A549 (cell line): Measurements from ENCODE around the gene GPI. TPM values are rescaled to one million over a fixed set of nuclear protein-coding genes. Genes with fewer than 3 reads are reported as not detected.
A peak's percentile ranks its signal among the peaks of the same experiment; 100 is the strongest.

Experiments
- ATAC-seq, 2 experiments: fragments of 200-7000 bp in 1 of 2; fragments of >200 bp in 1 of 2; cut with Nextera tagmentation in 1 of 2; cut with Tn5 transposase in 1 of 2; 3 replicates each; pipeline versions ENCODE4 v1.8.0 to v1.9.1; 2018 to 2020; ENCODE audit warnings: mild to moderate bottlenecking in 1 of 2, moderate library complexity in 1 of 2
- CTCF ChIA-PET: fragments of 300-600 bp; sonication (Branson Sonifier 250); formaldehyde crosslinking; extraction: SDS; loops from one replicate; lab custom pipeline; 2021; ENCODE audit warnings: antibody characterized with exemption, inconsistent platforms; lab: Yijun Ruan, JAX
- POLR2A ChIA-PET: fragments of 350-600 bp; formaldehyde crosslinking; extraction: SDS; loops from one replicate; lab custom pipeline; 2021; ENCODE audit warnings: antibody characterized with exemption, inconsistent platforms; lab: Yijun Ruan, JAX
- DNase-seq, 2 experiments: peaks; one replicate each; pipeline versions ENCODE4 v3.0.0 to v3.0.0-alpha.2; 2011 to 2016; ENCODE audit warnings: low read depth in 1 of 2, low spot score in 1 of 2
- FAIRE-seq: peaks from 2 replicates; lab custom pipeline; 2011; peaks lifted over from hg19 to GRCh38; lab: Jason Lieb, UNC
- H3K27ac ChIP-seq, 2 experiments: fragments of >200 bp; sonication (Bioruptor Twin); formaldehyde crosslinking; 3 replicates each; pipeline ENCODE4 v1.5.1; 2016 to 2017
- H3K4me1 ChIP-seq: fragments of >200 bp; sonication (Bioruptor Twin); formaldehyde crosslinking; 3 replicates; pipeline ENCODE4 v1.6.1; 2016
- H3K4me2 ChIP-seq: fragments of >200 bp; sonication (Bioruptor Twin); formaldehyde crosslinking; 3 replicates; pipeline ENCODE4 v1.6.1; 2016
- H3K4me3 ChIP-seq: fragments of >200 bp; sonication (Bioruptor Twin); formaldehyde crosslinking; 3 replicates; pipeline ENCODE4 v1.5.1; 2016
- H3K9me3 ChIP-seq: fragments of >200 bp; sonication (Bioruptor Twin); formaldehyde crosslinking; 3 replicates; pipeline ENCODE4 v1.6.1; 2016
- ATOH8 ChIP-seq: fragments of 250-450 bp; sonication (Bioruptor Pico); IDR thresholded peaks from 2 replicates; pipeline ENCODE4 v1.5.0; 2020; ENCODE audit warnings: low read depth, mild to moderate bottlenecking, moderate library complexity
- BCL3 ChIP-seq: fragments of >200 bp; sonication (Bioruptor Twin); formaldehyde crosslinking; IDR thresholded peaks from 3 replicates; pipeline ENCODE4 v1.6.1; 2016
- CBX2 ChIP-seq: fragments of 200-600 bp; sonication (generic); IDR thresholded peaks from 2 replicates; pipeline ENCODE4 v1.6.1; 2016; ENCODE audit warnings: low read depth, mild to moderate bottlenecking, borderline replicate concordance
- CHD2 ChIP-seq: fragments of 150-350 bp; IDR thresholded peaks from 2 replicates; pipeline ENCODE4 v1.6.1; 2014; ENCODE audit warnings: low read length; ENCODE audit not compliant: partially characterized antibody
- EHF ChIP-seq: fragments of 250-450 bp; sonication (Bioruptor Pico); IDR thresholded peaks from 2 replicates; pipeline ENCODE4 v1.5.0; 2020; ENCODE audit warnings: mild to moderate bottlenecking
- FOSB ChIP-seq: fragments of 250-450 bp; sonication (Bioruptor Pico); IDR thresholded peaks from 2 replicates; pipeline ENCODE4 v1.5.0; 2020; ENCODE audit warnings: mild to moderate bottlenecking, moderate library complexity
- FOXS1 ChIP-seq: fragments of 250-450 bp; sonication (Bioruptor Pico); IDR thresholded peaks from 2 replicates; pipeline ENCODE4 v1.5.0; 2020; ENCODE audit warnings: mild to moderate bottlenecking, moderate library complexity
- HDAC2 ChIP-seq: fragments of 200-600 bp; sonication (generic); IDR thresholded peaks from 2 replicates; pipeline ENCODE4 v1.6.1; 2016
- HES2 ChIP-seq: fragments of >200 bp; sonication (Bioruptor Twin); formaldehyde crosslinking; IDR thresholded peaks from 2 replicates; pipeline ENCODE4 v1.6.1; 2016
- HOXA7 ChIP-seq: fragments of 250-450 bp; sonication (Bioruptor Pico); IDR thresholded peaks from 2 replicates; pipeline ENCODE4 v1.5.0; 2020; ENCODE audit warnings: mild to moderate bottlenecking, moderate library complexity
- HOXB13 ChIP-seq: fragments of 250-450 bp; sonication (Bioruptor Pico); IDR thresholded peaks from 2 replicates; pipeline ENCODE4 v1.5.0; 2020; ENCODE audit warnings: low read depth, mild to moderate bottlenecking, moderate library complexity
- HOXB5 ChIP-seq: fragments of 250-450 bp; sonication (Bioruptor Pico); IDR thresholded peaks from 2 replicates; pipeline ENCODE4 v1.5.0; 2020; ENCODE audit warnings: mild to moderate bottlenecking, moderate library complexity
- JUN ChIP-seq, 2 experiments: fragments of >200 bp; sonication (Bioruptor Twin); formaldehyde crosslinking; IDR thresholded peaks; 2 replicates in 1 of 2; 3 replicates in 1 of 2; pipeline ENCODE4 v1.6.1; 2016 to 2017
- KDM1A ChIP-seq: fragments of 200-600 bp; sonication (generic); IDR thresholded peaks from 2 replicates; pipeline ENCODE4 v1.6.1; 2016; ENCODE audit warnings: low read depth, mild to moderate bottlenecking
- KDM5A ChIP-seq: fragments of 200-600 bp; sonication (generic); IDR thresholded peaks from 2 replicates; pipeline ENCODE4 v1.6.1; 2016; ENCODE audit warnings: antibody characterized with exemption, mild to moderate bottlenecking
- MAFK ChIP-seq: fragments of 450-650 bp; IDR thresholded peaks from 2 replicates; pipeline ENCODE4 v1.6.1; 2014; ENCODE audit not compliant: partially characterized antibody
- MYC ChIP-seq: IDR thresholded peaks from 2 replicates; pipeline ENCODE4 v1.6.1; 2012; ENCODE audit warnings: mild to moderate bottlenecking, inconsistent platforms, low read length, improper control_type of control experiment, borderline replicate concordance
- NR3C1 ChIP-seq: fragments of >200 bp; sonication (Bioruptor Twin); formaldehyde crosslinking; IDR thresholded peaks from 3 replicates; pipeline ENCODE4 v1.6.1; 2017
- POLR2AphosphoS2 ChIP-seq: conservative IDR thresholded peaks from 2 replicates; pipeline ENCODE4 v1.6.1; 2012; ENCODE audit warnings: low read length, improper control_type of control experiment, inconsistent platforms
- RAD21 ChIP-seq, 2 experiments: fragments of >200 bp in 1 of 2; sonication (Bioruptor Twin) in 1 of 2; formaldehyde crosslinking in 1 of 2; IDR thresholded peaks in 1 of 2; conservative IDR thresholded peaks in 1 of 2; 2 replicates in 1 of 2; 3 replicates in 1 of 2; pipeline ENCODE4 v1.6.1; 2012 to 2018; ENCODE audit warnings: inconsistent platforms in 1 of 2
- TFCP2L1 ChIP-seq: fragments of 250-450 bp; sonication (Bioruptor Pico); IDR thresholded peaks from 2 replicates; pipeline ENCODE4 v1.5.0; 2021; ENCODE audit warnings: mild to moderate bottlenecking
- TP53 ChIP-seq: fragments of 250-450 bp; sonication (Bioruptor Pico); IDR thresholded peaks from 2 replicates; pipeline ENCODE4 v1.5.0; 2021; ENCODE audit warnings: mild to moderate bottlenecking, moderate library complexity
- ZC3H11A ChIP-seq: fragments of 450-650 bp; IDR thresholded peaks from 2 replicates; pipeline ENCODE4 v1.6.1; 2014; ENCODE audit warnings: antibody characterized with exemption, mild to moderate bottlenecking
- WGBS: methylation state at CpG from one replicate; pipeline ENCODE4 v1.1.6; 2017; ENCODE audit errors: missing lambda C conversion rate; 5-methylcytosine and 5-hydroxymethylcytosine counted together
- polyA plus RNA-seq, 4 experiments: library from polyadenylated mRNA; depleted of rRNA in 3 of 4; stranded (reverse); fragments of >200 nt; fragmentation: RNase III in 1 of 4; extraction: RNeasy Plus Mini Kit Qiagen cat#74134 plus additional on column Dnase treatment in 1 of 4; gene quantifications; 2 replicates in 3 of 4; 3 replicates in 1 of 4; pipeline ENCODE4 v1.2.3, GENCODE V29; 2011 to 2017

GPI gene
- polyA plus RNA-seq, 2 of the 4 experiments (the other 2 are of a cell fraction): 548 to 565 TPM

DNA sequence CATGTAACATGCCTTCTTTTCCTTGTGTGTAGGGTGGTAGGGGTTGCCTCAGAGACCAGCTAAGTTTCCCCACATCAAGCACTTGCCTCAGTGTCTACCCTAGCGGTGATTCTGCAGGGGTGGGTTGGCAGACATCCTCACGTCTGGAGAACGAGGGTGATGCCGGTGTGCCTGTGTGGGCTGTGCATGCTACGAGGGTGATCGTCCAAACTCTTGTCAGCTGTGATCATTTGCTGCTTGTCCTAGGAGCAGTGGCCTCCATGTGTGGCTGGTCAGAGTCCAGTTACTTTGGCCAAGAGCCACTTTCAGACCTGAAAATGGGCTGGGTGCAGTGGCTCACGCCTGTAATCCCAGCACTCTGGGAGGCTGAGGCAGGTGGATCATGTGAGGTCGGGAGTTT is 5.1 kb downstream of the GPI start:
- Histone ChIP-seq H3K9me3 (no peaks in the 10 kb centered on the region), H3K4me2 (no peak overlapping the region), H3K27ac (no peak overlapping the region), H3K4me1 (peaks cover 18% of the 10 kb centered on the region), H3K4me3 (no peak overlapping the region)
- WGBS: 92% methylated on average over 8 of the region's 8 CpGs
- DNase-seq (no peak), ATAC-seq (no peak), FAIRE-seq (no peak)
- TF ChIP-seq EHF (CRISPR knock-in tag) (no peak), FOSB (CRISPR knock-in tag) (no peak), FOXS1 (CRISPR knock-in tag) (no peak), NR3C1 (no peak), KDM5A (no peak), ZC3H11A (no peak), HOXB13 (CRISPR knock-in tag) (no peak), HES2 (no peak), TP53 (CRISPR knock-in tag) (no peak), BCL3 (no peak), CHD2 (no peak), KDM1A (no peak), JUN (IDR thresholded peaks at IDR 0.05) (no peak), RAD21 (conservative IDR thresholded peaks at IDR 0.05 in 1 of 2, IDR thresholded peaks at IDR 0.05 in 1 of 2) (no peak), HDAC2 (no peak), MAFK (no peak), POLR2AphosphoS2 (no peak), ATOH8 (CRISPR knock-in tag) (no peak), CBX2 (no peak)
- ChIA-PET CTCF (interaction anchor here (0.8 to 3.3 kb wide), 9 partner anchors 8 to 132 kb away, joined by 3 to 20 read pairs (median 6); no protein-coding TSS in a partner anchor), POLR2A (interaction anchor here (2.3 kb wide), 1 partner anchor 11 kb away, joined by 9 read pairs; no protein-coding TSS in a partner anchor)

GRCh38 chr19:34370983-34371382 is 6.0 kb downstream of the GPI start:
- ATAC-seq (peak in 1 of 2 experiments; percentile 21; a peak in 1 of 6 replicates), DNase-seq (no peak), FAIRE-seq (peak; percentile 56)
- no peaks in the 10 kb centered on the region for H3K9me3 ChIP-seq
- WGBS: 91% methylated on average over 4 of the region's 4 CpGs
- CTCF ChIA-PET: interaction anchor here (0.6 to 3.3 kb wide), 8 partner anchors 10 to 131 kb away, joined by 3 to 20 read pairs (median 6); no protein-coding TSS in a partner anchor
- peaks cover 18% of the 10 kb centered on the region for H3K4me1 ChIP-seq
- POLR2A ChIA-PET: interaction anchor here (0.6 to 0.7 kb wide), 2 partner anchors 51 to 635 kb away, joined by 3 to 7 read pairs; no protein-coding TSS in a partner anchor
- H3K27ac ChIP-seq: no peak overlapping the region
- no peak overlapping the region for H3K4me3 ChIP-seq
- no peak overlapping the region for H3K4me2 ChIP-seq
- TF ChIP-seq HOXB5 (no peak), FOSB (CRISPR knock-in tag) (no peak), MAFK (no peak), MYC (no peak), HOXA7 (CRISPR knock-in tag) (no peak), CHD2 (no peak), TFCP2L1 (CRISPR knock-in tag) (no peak)
